Measurements from ENCODE around the gene NHSL2.

DNA sequence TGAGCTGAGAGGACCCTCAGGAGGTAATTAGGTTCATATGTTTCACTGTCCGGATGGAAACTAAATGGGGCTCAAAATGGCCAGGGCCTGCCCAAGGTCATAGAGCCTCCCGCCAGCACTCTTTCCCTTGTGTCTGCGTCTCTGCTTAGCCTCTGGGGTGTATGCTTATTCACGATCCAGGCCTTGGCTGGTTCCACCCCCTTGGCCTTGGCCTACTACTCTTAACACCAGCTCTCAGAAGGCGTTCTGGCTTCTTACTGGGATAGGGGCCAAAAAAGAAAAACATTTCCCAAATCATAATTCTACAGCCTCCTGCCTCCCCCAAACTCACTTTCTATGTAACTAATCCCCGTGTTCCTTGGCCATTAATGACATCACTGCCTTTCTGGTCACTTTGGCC lies 152.3 kb downstream of the NHSL2 start:
- no peak for TF ChIP-seq CTCF (conservative IDR thresholded peaks at IDR 0.05 in 1 of 2, IDR thresholded peaks at IDR 0.05 in 1 of 2; ENCODE audit: extremely low read depth in 1 of 2, insufficient read depth in 1 of 2, low read depth in 1 of 2, low read length in 2 of 2)
- TF ChIP-seq EZH2 (IDR thresholded peaks at IDR 0.05; ENCODE audit: borderline replicate concordance, low read length), result no peak
